Activated effector memory CD4-positive, alpha-beta T cell treated with Interleukin-2 at 50 U/mL for 16 hours (primary cell): Measurements from ENCODE around the gene RPS3A.
"Not testable (repeated sequence)": the region's sequence is repeated elsewhere in the genome, so short reads cannot be mapped to it uniquely, and the experiment has no call there.

Source experiments
- DNase-seq: peaks from one replicate; pipeline ENCODE4 v3.0.0-alpha.2; 2020

RPS3A gene

DNA sequence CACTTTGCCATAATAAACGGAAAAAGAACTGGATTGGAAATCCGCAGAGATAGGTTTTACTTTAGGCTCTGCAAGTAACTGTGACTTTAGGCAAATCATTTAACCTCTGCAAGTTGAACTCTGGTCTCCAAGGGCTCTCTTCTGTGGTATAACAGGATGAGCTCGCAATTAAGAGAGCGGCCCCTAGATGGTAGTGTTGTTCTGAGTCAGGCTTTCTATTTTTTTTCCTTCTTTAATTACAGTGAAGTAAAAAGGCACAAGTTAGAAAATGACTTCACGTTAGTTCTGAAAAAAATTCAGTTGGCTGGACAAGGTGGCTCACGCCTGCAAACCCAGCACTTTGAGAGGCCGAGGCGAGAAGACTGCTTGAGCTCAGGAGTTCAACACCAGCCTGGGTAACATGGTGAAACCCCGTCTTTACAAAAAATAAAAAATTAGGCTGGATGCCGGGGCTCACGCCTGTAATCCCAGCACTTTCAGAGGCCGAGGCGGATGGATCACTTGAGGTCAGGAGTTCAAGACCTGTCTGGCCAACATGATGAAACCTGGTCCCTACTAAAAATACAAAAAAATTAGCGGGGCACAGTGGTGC, 18.0 kb downstream of the RPS3A start:
- no peak for DNase-seq

GRCh38 chr4:151129796-151130195, 30.4 kb downstream of the RPS3A start:
- DNase-seq = no peak

GRCh38 chr4:151133311-151133710, 33.9 kb downstream of the RPS3A start:
- DNase-seq = no peak

- not testable (repeated sequence) for DNase-seq
Observed at GRCh38 chr4:151136048-151136447, 36.6 kb downstream of the RPS3A start.

- no peak for DNase-seq
Observed at GRCh38 chr4:151139814-151140213, 40.4 kb downstream of the RPS3A start.

DNA sequence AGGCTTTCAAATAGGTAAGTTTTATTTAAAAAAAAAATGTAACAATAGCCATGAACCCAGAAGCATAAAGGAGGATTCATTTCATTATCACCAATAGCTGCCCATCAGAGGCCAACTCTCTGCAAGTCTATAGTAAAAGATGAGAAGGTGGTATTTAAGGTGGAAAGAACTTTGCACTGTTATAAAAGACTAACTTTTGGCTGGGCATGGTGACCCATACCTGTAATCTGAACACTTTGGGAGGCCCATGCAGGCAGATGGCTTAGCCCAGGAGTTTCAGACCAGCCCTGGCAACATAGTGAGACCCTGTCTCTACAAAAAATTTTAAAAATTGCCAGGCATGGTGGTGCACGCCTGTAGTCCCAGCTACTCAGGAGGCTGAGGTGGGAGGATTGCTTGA, 43.3 kb downstream of the RPS3A start:
- no peak for DNase-seq

GRCh38 chr4:151143162-151143561, 43.7 kb downstream of the RPS3A start:
- DNase-seq = no peak

DNA sequence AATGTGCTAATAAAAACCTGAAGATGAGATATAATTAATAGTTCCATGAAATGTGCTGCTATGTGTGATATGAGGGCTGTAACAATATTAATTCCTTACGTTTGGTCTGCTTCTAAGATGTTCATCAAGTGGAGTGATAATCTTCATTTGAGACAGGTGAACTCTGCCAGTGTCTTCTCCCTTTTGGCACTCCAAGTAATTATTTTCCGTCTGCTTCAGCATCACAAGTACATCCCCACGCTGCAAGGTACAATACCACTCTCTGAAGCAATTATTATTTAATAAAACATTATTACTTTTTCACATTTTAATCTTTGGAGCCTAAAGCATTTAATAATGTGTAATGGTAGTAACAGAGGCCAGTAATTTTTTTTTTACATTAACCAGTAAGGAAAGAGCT, 44.4 kb downstream of the RPS3A start:
- DNase-seq = no peak

- no peak for DNase-seq
Observed at GRCh38 chr4:151144329-151145072, 45.1 kb downstream of the RPS3A start.

- no peak for DNase-seq
Observed at GRCh38 chr4:151147000-151147399, 47.6 kb downstream of the RPS3A start.

DNA sequence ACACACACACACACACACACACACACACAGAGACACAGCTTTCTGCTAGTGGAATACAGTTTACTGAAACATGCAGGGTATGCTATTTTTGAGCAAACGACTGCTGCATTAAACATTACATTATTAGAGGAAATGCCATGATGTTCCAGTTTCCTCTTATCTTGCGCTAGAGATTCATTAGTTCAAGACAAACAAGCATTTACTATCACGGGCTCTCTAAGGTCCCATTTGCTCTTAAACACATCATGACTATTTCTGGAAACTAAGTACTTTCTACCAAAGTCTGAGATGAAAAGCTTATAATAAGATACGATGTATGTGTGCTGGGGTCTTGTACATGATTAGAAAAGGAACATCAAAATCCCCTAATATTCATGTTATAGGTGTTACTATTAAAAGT, 48.8 kb downstream of the RPS3A start:
- no peak for DNase-seq

GRCh38 chr4:151150821-151151580, 51.6 kb downstream of the RPS3A start:
- DNase-seq = no peak

DNA sequence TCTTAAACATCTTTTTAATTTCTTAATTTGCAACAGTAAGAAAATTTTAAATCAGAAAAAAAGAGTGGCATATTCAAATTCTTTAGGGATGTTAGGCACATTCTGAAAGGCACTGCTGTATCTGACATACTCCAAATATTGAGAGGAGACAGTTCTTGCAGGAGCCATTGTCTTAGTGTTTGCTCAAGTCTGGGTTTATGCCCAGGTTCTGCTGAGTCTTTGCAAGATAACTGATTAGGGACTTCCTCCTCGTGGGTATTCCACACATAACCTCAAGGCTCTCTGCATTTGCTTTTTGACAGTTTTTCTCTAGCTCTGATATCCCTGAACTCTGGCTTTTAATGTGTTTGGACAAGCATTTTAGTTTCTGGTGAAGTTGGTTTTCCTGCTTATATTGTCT, 52.6 kb downstream of the RPS3A start:
- DNase-seq = no peak

DNA sequence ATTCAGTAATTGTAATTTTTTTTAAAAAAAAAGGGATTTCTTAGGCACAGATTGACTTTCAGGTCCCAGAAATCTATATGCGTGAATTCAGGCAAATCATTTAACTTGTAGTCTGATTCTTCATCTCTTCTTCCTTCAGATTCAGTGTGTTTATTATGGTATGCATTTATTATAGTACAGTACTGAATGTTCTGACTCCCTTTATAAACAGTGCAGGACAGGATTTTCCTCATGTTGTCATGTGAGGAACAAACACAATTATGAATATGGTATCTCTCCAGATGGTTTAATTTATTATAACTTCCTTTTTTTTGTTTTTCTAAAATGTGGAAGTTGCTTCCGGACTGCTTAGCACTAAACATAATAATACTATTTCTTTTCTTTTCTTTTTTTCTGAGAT, 54.2 kb downstream of the RPS3A start:
- DNase-seq = no peak
